T-helper 17 cell (primary cell): ENCODE measurements around the gene RFPL1. TPM values are rescaled to one million over a fixed set of nuclear protein-coding genes. Genes with fewer than 3 reads are reported as not detected.
"Not testable (repeated sequence)": the region's sequence is repeated elsewhere in the genome, so short reads cannot be mapped to it uniquely, and the experiment has no call there.

Experiments
- ATAC-seq: fragments of 150-1000 bp; cut with Tn5 transposase; 2 replicates; pipeline ENCODE4 v1.10.0; 2021; ENCODE audit warnings: mild to moderate bottlenecking, moderate library complexity
- DNase-seq, 3 donors: peaks; one replicate each; pipeline versions ENCODE4 v3.0.0 to v3.0.0-alpha.2; 2020 to 2021
- H3K9me3 ChIP-seq: one replicate; pipeline ENCODE4 v1.7.0; 2013; ENCODE audit warnings: low read length, mild to moderate bottlenecking; ENCODE audit not compliant: control insufficient read depth, poor library complexity, severe bottlenecking
- H3K27ac Mint-ChIP-seq: one replicate; pipeline ENCODE4 v1.8.0; 2022; ENCODE audit warnings: mild to moderate bottlenecking, moderate library complexity, mixed read lengths
- H3K27me3 Mint-ChIP-seq: one replicate; pipeline ENCODE4 v1.8.0; 2022; ENCODE audit warnings: mixed read lengths
- H3K36me3 Mint-ChIP-seq: one replicate; pipeline ENCODE4 v1.8.0; 2022; ENCODE audit warnings: low read depth, mixed read lengths
- H3K4me1 Mint-ChIP-seq: one replicate; pipeline ENCODE4 v1.8.0; 2022; ENCODE audit warnings: mild to moderate bottlenecking, mixed read lengths
- H3K4me3 Mint-ChIP-seq: one replicate; pipeline ENCODE4 v1.8.0; 2022; ENCODE audit warnings: mild to moderate bottlenecking, moderate library complexity, mixed read lengths
- total RNA-seq, 4 donors: library from RNA in 2 of 4; stranded (reverse) in 2 of 4; gene quantifications; one replicate each; pipeline ENCODE4 v1.2.3 and lab custom pipeline; 2022 to 2026

Gene RFPL1
- not detected for total RNA-seq
- 0 reads per million in 2 donors for total RNA-seq (lab: John Stamatoyannopoulos, UW)

DNA sequence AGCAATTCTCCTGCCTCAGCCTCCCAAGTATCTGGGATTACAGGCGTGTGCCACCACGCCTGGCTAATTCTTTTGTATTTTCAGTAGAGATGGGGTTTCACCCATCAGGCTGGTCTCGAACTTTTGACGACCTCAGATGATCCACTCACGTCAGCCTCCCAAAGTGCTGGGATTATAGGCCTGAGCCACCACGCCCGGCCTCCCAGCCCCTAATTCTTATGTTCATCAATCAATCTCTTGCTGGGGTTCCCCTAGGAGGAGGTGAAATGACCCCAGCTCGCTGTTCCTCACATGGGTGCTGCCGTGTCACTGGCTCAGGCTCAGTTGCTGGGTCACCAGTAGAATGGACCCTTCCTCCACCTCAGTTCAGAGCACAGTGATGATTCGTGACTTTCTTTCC lies at the start of gene RFPL1:
Gene RFPL1, plus strand, starts transcription at position 301 of the 400 bp plus-strand sequence.
- H3K27ac Mint-ChIP-seq, ATAC-seq, DNase-seq, H3K9me3 ChIP-seq, H3K4me3 Mint-ChIP-seq, H3K4me1 Mint-ChIP-seq, H3K36me3 Mint-ChIP-seq: not testable (repeated sequence)
- H3K27me3 Mint-ChIP-seq: peaks cover 51% of the 10 kb centered on the region

DNA sequence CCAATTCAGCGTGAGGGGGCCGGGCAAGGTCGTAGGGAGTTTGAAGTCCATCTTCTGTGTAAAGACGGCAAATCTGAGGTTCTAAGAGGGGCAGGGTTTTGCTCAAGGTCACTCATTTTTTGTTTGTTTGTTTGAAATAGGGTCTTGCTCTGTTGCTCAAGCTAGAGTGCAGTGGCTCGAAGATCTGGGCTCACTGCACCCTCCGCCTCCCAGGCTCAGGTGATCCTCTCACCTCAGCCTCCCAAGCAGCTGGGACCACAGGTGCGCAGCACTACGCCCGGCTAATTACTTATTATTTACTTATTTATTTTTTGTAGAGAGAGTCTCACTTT lies 49.7 kb upstream of the RFPL1 start:
- Mint-ChIP-seq H3K4me3 (peak overlapping the region; percentile 90), H3K4me1 (peaks cover 32% of the 10 kb centered on the region), H3K27ac (peak overlapping the region; percentile 90), H3K27me3 (no peaks in the 10 kb centered on the region), H3K36me3 (no peaks in the 10 kb centered on the region)
- DNase-seq: no peak
- no peaks in the 10 kb centered on the region for H3K9me3 ChIP-seq
- ATAC-seq: peak; percentile 2

GRCh38 chr22:29390270-29390669 lies 48.1 kb upstream of the RFPL1 start:
- no peak overlapping the region for H3K4me3 Mint-ChIP-seq
- H3K9me3 ChIP-seq: no peaks in the 10 kb centered on the region
- DNase-seq: no peak
- H3K27ac Mint-ChIP-seq: no peak overlapping the region
- peaks cover 32% of the 10 kb centered on the region for H3K4me1 Mint-ChIP-seq
- no peaks in the 10 kb centered on the region for H3K27me3 Mint-ChIP-seq
- no peak for ATAC-seq
- no peaks in the 10 kb centered on the region for H3K36me3 Mint-ChIP-seq

GRCh38 chr22:29391546-29391945 lies 46.8 kb upstream of the RFPL1 start:
- no peaks in the 10 kb centered on the region for H3K9me3 ChIP-seq
- Mint-ChIP-seq H3K4me3 (no peak overlapping the region), H3K36me3 (no peaks in the 10 kb centered on the region), H3K4me1 (peaks cover 22% of the 10 kb centered on the region), H3K27me3 (no peaks in the 10 kb centered on the region), H3K27ac (no peak overlapping the region)
- DNase-seq (no peak), ATAC-seq (no peak)

- Mint-ChIP-seq H3K36me3 (no peaks in the 10 kb centered on the region), H3K4me3 (no peak overlapping the region), H3K27ac (no peak overlapping the region)
These were observed 45.3 kb upstream of the RFPL1 start for GRCh38 chr22:29393019-29393608.

DNA sequence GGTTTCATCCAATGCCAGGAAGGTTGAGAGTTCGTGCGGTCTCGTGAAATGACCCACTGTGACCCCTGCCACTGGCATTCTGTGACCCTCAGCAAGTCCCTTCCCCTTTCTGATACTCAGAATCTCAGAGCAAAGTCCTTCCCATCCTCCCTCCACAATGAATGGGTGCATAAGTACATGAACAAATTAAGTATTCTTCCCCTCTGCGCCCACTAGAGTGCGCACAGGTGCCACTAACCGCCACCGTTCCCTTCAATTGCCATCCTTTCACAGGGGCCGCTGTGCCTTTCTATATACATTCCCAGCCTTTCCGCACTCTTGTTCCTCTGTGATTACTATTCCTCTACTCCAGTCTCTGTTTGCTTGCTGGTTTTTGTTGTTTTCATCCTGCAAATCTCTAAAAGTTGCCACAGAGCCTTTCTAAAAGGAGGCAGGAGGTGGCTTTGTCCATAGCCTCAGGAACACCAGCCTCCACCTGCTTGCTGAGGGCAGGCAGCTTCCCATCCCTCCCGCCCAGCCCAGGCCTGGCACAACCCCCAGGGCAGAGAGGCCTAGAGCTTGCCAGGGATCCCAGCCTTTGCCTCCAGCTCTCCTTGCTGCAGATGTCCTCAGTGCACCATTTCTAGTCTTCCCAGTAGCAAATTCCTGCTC lies 43.3 kb upstream of the RFPL1 start:
- H3K4me3 Mint-ChIP-seq: no peak overlapping the region

More at GRCh38 chr22:29393019-29393608, 45.3 kb upstream of the RFPL1 start:
- ATAC-seq (no peak), DNase-seq (no peak)
- no peaks in the 10 kb centered on the region for H3K9me3 ChIP-seq
- H3K27me3 Mint-ChIP-seq: no peaks in the 10 kb centered on the region
- H3K4me1 Mint-ChIP-seq: peaks cover 11% of the 10 kb centered on the region

GRCh38 chr22:29396126-29396525 lies 42.3 kb upstream of the RFPL1 start:
- DNase-seq: no peak
- Mint-ChIP-seq H3K4me1 (peaks cover 8% of the 10 kb centered on the region), H3K27ac (no peak overlapping the region), H3K4me3 (no peak overlapping the region), H3K36me3 (peaks cover 3% of the 10 kb centered on the region), H3K27me3 (peaks cover 8% of the 10 kb centered on the region)
- ATAC-seq: no peak
- no peaks in the 10 kb centered on the region for H3K9me3 ChIP-seq

More for the DNA sequence above, 43.3 kb upstream of the RFPL1 start:
- no peaks in the 10 kb centered on the region for H3K27me3 Mint-ChIP-seq
- peak overlapping the region; percentile 24 for H3K27ac Mint-ChIP-seq
- peaks cover 8% of the 10 kb centered on the region for H3K4me1 Mint-ChIP-seq
- no peaks in the 10 kb centered on the region for H3K9me3 ChIP-seq
- ATAC-seq (peak; percentile 98), DNase-seq (peak; percentile 34 to 53 (median 37))
- H3K36me3 Mint-ChIP-seq: no peaks in the 10 kb centered on the region

DNA sequence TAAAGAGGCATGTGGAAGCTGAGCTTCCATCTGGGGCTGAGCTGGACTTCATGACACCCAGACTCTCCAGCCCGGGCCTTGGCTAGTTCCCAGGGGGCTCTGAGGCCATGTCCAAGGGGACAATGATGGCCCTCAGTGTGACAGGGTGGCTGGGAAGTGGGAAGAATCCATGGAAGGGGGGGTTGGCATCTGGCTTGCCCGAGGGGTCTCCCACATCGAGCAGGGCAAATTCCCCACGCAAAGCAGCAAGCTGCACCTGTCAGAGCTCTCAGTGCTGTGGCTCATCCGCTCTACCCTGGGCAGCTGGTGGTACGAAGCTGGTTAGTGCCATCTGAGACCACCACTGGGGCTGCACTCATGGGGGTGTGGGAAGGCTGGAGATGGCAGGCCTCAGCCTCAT lies 40.6 kb upstream of the RFPL1 start:
- Mint-ChIP-seq H3K4me1 (peaks cover 6% of the 10 kb centered on the region), H3K36me3 (peaks cover 3% of the 10 kb centered on the region), H3K27ac (no peak overlapping the region), H3K27me3 (peaks cover 22% of the 10 kb centered on the region), H3K4me3 (no peak overlapping the region)
- no peak for DNase-seq
- no peaks in the 10 kb centered on the region for H3K9me3 ChIP-seq
- no peak for ATAC-seq

DNA sequence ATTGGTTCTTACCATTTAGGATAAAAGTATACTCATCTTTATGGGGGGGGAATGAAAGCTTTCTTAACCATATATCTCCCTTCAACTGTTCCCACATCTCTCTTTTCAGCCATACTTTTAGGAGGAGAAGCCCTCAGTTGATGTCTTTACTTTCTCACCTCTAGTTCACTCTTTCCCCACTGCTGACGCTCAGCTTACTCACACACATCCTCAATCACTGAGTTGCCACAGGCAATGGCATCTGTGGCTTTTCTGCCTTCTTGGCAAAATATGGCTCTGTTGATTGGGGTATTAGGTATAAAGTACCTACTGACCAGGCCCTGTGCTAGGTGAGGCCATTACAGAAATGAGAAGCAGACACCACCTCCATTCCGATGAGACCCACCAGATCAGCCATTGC lies 37.8 kb upstream of the RFPL1 start:
- no peak for ATAC-seq
- no peak overlapping the region for H3K27ac Mint-ChIP-seq

GRCh38 chr22:29401538-29401937 lies 36.8 kb upstream of the RFPL1 start:
- DNase-seq, H3K9me3 ChIP-seq, H3K36me3 Mint-ChIP-seq, H3K4me3 Mint-ChIP-seq, H3K27ac Mint-ChIP-seq, ATAC-seq, H3K4me1 Mint-ChIP-seq: not testable (repeated sequence)
- peaks cover 22% of the 10 kb centered on the region for H3K27me3 Mint-ChIP-seq

More for the DNA sequence above, 37.8 kb upstream of the RFPL1 start:
- Mint-ChIP-seq H3K27me3 (peaks cover 22% of the 10 kb centered on the region), H3K36me3 (peaks cover 3% of the 10 kb centered on the region), H3K4me3 (no peak overlapping the region), H3K4me1 (no peaks in the 10 kb centered on the region)
- no peak for DNase-seq
- no peaks in the 10 kb centered on the region for H3K9me3 ChIP-seq

DNA sequence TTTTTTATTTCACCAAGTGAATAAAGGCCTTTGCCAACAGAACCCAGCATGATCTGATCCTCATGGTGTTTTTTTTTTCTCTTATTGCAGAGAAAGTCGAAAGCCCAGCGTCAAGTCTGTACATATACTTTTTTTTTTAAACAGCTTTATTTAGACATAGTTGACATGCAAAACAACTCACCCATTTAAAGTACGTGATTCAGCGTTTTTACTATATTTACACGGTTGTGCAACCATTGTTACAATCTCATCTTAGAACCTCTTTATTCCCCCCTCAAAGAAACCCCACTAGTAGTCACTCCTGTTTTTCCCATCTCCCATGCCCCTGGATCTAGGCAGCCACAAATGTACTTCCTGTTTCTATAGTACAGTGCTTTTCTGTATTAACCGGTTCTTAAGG lies 29.4 kb upstream of the RFPL1 start:
- Mint-ChIP-seq H3K36me3 (no peaks in the 10 kb centered on the region), H3K27me3 (no peaks in the 10 kb centered on the region), H3K4me1 (peaks cover 9% of the 10 kb centered on the region), H3K27ac (no peak overlapping the region), H3K4me3 (no peak overlapping the region)
- ATAC-seq: no peak
- H3K9me3 ChIP-seq: no peaks in the 10 kb centered on the region
- no peak for DNase-seq

- not testable (repeated sequence) for H3K36me3 Mint-ChIP-seq, ATAC-seq, DNase-seq, H3K27ac Mint-ChIP-seq, H3K27me3 Mint-ChIP-seq, H3K9me3 ChIP-seq
- Mint-ChIP-seq H3K4me1 (peaks cover 13% of the 10 kb centered on the region), H3K4me3 (peak overlapping the region; percentile 21)
These were observed 26.7 kb upstream of the RFPL1 start for GRCh38 chr22:29411569-29412211.

DNA sequence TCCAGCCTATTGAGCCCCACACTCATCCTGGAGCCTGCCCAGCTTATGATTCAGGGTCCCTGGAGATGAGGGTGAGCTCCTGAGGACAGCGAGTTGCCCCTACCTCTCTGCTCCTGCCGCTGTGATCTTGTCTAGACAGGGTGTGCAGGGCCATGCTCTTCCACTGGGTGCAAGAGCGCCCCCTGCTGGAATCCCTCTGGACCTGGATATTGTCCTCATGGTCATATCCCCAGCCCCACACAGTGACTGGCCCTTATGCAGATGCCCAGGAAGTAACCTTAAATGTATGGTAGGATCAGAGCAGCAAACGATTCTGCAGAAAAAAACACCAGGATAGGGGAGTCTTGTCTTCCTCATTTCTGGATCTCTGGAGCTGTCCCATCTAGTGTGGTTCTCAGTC lies 25.6 kb upstream of the RFPL1 start:
- not testable (repeated sequence) for H3K27ac Mint-ChIP-seq, H3K9me3 ChIP-seq, DNase-seq, H3K4me3 Mint-ChIP-seq, H3K27me3 Mint-ChIP-seq, H3K36me3 Mint-ChIP-seq
- H3K4me1 Mint-ChIP-seq: peaks cover 12% of the 10 kb centered on the region
- peak; percentile 64 for ATAC-seq
